Colonic mucosa (tissue), 4 donors: Measurements from ENCODE around the gene TAMM41. TPM values are rescaled to one million over a fixed set of nuclear protein-coding genes. Genes with fewer than 3 reads are reported as not detected.

Experiments used
- DNase-seq: peaks from one replicate; pipeline ENCODE4 v3.0.0-alpha.2; 2020
- H3K27ac ChIP-seq: fragments of 200-600 bp; one replicate; pipeline ENCODE4 v1.8.0; 2021
- H3K27me3 ChIP-seq: fragments of 200-600 bp; one replicate; pipeline ENCODE4 v1.8.0; 2021
- H3K36me3 ChIP-seq: fragments of 200-600 bp; one replicate; pipeline ENCODE4 v1.8.0; 2021
- H3K4me1 ChIP-seq: fragments of 200-600 bp; one replicate; pipeline ENCODE4 v1.8.0; 2021; ENCODE audit warnings: mild to moderate bottlenecking
- H3K4me3 ChIP-seq: fragments of 200-600 bp; one replicate; pipeline ENCODE4 v1.8.0; 2021
- H3K9ac ChIP-seq, 2 donors: one replicate each; pipeline ENCODE4 v1.7.0; 2013; ENCODE audit warnings: control low read depth in 2 of 2, low read depth in 2 of 2, low read length in 2 of 2
- H3K9me3 ChIP-seq: fragments of 200-600 bp; one replicate; pipeline ENCODE4 v1.8.0; 2021
- intact Hi-C: fragments of 100-400 bp; cut with DNase I; formaldehyde crosslinking; loops from one replicate; pipeline ENCODE4 v1.14.1; 2022
- total RNA-seq, 2 donors: library from RNA; stranded (reverse); fragmentation: NEBNext Ultra II Directional in 1 of 2; extraction: Animal tissue kit (Norgen Biotek cat#: 25700) in 1 of 2; gene quantifications; one replicate each; pipeline ENCODE4 v1.2.1, GENCODE V29; 2021
- TF ChIP-seq, protein P1 (sequence below): fragments of 200-600 bp; IDR thresholded peaks from one replicate; pipeline ENCODE4 v1.8.0; 2022; ENCODE audit warnings: antibody characterized with exemption, mild to moderate bottlenecking
- donor health status: healthy.
- donor health status: DM: no; HTN: no; CAD: no.
- donor health status: DM: no; HTN: no; CAD: no.

The TAMM41 gene
- total RNA-seq, 2 donors from 2014 or later = 12.7 to 20.5 TPM

DNA sequence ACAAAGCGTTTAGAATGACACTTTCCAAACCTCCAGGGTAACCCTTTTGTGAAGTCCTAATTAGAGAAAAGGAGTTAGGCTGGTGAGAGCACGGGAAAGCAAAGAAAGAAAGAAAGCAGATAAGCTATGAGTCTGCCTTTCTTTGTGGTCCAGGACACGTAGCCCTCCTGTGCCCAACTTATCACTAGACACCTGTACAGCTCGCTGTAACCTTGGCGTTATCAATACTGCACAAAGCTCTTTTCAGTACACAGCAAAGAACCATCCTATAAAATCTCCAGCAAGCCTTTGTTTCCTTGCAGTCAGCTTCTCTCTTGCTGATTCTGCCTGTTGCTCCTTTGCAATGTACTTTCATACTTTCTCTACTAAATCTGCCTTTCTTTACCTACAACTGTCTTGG, 6.8 kb upstream of the TAMM41 start:
- Histone ChIP-seq H3K36me3 (no peaks in the 10 kb centered on the region), H3K9me3 (no peaks in the 10 kb centered on the region), H3K4me1 (no peaks in the 10 kb centered on the region), H3K27me3 (no peaks in the 10 kb centered on the region), H3K9ac (no peak overlapping the region), H3K27ac (no peak overlapping the region), H3K4me3 (no peak overlapping the region)
- TF ChIP-seq, protein P1, sequence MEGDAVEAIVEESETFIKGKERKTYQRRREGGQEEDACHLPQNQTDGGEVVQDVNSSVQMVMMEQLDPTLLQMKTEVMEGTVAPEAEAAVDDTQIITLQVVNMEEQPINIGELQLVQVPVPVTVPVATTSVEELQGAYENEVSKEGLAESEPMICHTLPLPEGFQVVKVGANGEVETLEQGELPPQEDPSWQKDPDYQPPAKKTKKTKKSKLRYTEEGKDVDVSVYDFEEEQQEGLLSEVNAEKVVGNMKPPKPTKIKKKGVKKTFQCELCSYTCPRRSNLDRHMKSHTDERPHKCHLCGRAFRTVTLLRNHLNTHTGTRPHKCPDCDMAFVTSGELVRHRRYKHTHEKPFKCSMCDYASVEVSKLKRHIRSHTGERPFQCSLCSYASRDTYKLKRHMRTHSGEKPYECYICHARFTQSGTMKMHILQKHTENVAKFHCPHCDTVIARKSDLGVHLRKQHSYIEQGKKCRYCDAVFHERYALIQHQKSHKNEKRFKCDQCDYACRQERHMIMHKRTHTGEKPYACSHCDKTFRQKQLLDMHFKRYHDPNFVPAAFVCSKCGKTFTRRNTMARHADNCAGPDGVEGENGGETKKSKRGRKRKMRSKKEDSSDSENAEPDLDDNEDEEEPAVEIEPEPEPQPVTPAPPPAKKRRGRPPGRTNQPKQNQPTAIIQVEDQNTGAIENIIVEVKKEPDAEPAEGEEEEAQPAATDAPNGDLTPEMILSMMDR = no peak
- DNase-seq = no peak
- intact Hi-C loops = no loop called here

DNA sequence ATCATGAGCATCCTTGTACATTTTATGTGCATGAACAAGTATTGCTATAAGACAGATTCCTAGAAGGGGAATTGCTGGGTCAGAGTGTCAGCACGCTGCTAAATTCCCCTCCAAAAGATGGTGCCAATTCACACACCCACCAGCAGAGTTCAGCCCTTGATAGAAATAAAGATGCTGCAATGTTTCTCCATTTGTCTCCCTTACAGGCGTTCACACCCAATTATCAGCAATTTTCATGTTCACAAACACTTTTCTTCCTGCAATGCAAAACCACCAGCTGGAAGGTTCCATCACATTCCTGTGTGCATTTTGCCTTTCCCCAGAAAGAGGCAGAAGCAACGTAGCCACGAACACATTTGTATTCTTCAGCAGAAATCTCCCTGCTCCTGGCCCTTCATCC, 3.3 kb upstream of the TAMM41 start:
- no peak for DNase-seq
- Histone ChIP-seq H3K9me3 (no peaks in the 10 kb centered on the region), H3K36me3 (no peaks in the 10 kb centered on the region), H3K27me3 (no peaks in the 10 kb centered on the region), H3K4me1 (no peaks in the 10 kb centered on the region), H3K4me3 (no peak overlapping the region), H3K9ac (no peak overlapping the region), H3K27ac (no peak overlapping the region)
- intact Hi-C loops = no loop called here
- TF ChIP-seq, protein P1 = no peak

DNA sequence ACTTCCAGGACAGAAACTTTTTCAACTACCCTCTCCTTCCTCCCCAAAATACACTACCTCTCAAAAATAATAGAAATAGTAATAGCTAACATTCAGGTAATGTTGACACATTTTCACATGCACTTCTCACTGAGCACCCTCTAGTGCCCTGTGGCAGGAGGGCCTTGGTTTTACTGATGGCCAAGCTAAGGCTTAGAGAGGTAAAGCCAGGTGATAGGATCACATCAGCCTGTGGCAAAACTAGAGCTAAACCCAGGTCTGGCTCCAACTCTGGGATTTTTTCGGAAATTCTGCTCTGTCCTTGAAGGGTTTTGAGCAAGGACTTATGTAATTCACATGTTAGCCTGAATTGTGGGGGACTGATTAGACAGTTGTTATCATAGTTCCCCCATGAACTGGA, 922 bp upstream of the TAMM41 start:
- Histone ChIP-seq H3K36me3 (no peaks in the 10 kb centered on the region), H3K27me3 (no peaks in the 10 kb centered on the region), H3K27ac (no peak overlapping the region), H3K4me1 (no peaks in the 10 kb centered on the region), H3K4me3 (no peak overlapping the region), H3K9me3 (no peaks in the 10 kb centered on the region), H3K9ac (no peak overlapping the region)
- TF ChIP-seq, protein P1 = no peak
- intact Hi-C loops = no loop called here
- DNase-seq = no peak

DNA sequence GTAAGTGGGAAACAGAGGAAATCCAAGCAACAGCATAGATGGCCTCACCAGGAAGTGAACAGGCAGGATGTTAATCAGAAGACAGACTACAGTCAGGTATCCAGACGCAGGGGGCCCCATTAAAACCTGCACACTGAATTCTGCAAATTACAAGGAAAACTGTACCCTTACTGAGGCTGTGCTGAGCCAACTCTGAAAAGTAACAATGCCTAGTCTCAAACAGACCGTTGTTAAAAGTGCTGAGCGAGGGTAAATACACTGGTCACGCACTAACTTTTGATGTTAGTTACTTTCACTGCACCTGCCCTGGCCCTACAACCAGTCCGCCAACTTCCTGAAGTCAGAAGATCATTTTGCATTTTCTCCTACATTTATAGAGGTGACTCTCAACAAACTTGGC, 1.0 kb downstream of the TAMM41 start:
- peak overlapping the region; percentile 86 for H3K4me3 ChIP-seq
- no peaks in the 10 kb centered on the region for H3K36me3 ChIP-seq
- TF ChIP-seq, protein P1 = no peak
- H3K27ac ChIP-seq = peak overlapping the region; percentile 81
- H3K27me3 ChIP-seq = no peaks in the 10 kb centered on the region
- DNase-seq = peak; percentile 19
- intact Hi-C loops = no loop called here
- H3K9me3 ChIP-seq = no peaks in the 10 kb centered on the region
- H3K9ac ChIP-seq = peak overlapping the region in 1 of 2 donors; percentile 93
- no peaks in the 10 kb centered on the region for H3K4me1 ChIP-seq

DNA sequence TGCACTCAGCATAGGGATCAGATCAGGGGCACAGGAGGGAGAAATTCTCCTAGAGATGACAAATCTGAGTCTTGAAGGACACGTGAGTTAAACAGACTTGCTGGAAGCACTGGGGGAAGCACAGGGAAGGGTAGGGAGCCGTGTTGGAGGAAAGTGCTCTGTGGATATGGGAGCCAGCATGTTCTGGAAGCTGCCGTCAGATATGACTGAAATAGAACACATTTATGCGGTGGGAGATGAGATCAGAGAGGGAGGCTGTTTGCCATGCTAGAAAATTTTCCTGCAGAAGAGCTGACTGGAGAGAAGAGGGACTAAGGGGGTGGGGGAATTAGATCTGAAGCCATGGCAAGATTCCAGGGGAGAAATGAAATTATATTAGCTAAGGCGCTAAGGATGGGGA, 1.8 kb downstream of the TAMM41 start:
- no peaks in the 10 kb centered on the region for H3K9me3 ChIP-seq
- intact Hi-C loops = no loop called here
- H3K4me1 ChIP-seq = no peaks in the 10 kb centered on the region
- no peak overlapping the region for H3K27ac ChIP-seq
- TF ChIP-seq, protein P1 = no peak
- DNase-seq = no peak
- no peaks in the 10 kb centered on the region for H3K36me3 ChIP-seq
- H3K9ac ChIP-seq = peak overlapping the region in 1 of 2 donors; percentile 8
- H3K4me3 ChIP-seq = no peak overlapping the region
- H3K27me3 ChIP-seq = no peaks in the 10 kb centered on the region
